ENCODE measurements around the gene PPP1R12B.
"Not testable (repeated sequence)": the region's sequence is repeated elsewhere in the genome, so short reads cannot be mapped to it uniquely, and the experiment has no call there.

The PPP1R12B gene

DNA sequence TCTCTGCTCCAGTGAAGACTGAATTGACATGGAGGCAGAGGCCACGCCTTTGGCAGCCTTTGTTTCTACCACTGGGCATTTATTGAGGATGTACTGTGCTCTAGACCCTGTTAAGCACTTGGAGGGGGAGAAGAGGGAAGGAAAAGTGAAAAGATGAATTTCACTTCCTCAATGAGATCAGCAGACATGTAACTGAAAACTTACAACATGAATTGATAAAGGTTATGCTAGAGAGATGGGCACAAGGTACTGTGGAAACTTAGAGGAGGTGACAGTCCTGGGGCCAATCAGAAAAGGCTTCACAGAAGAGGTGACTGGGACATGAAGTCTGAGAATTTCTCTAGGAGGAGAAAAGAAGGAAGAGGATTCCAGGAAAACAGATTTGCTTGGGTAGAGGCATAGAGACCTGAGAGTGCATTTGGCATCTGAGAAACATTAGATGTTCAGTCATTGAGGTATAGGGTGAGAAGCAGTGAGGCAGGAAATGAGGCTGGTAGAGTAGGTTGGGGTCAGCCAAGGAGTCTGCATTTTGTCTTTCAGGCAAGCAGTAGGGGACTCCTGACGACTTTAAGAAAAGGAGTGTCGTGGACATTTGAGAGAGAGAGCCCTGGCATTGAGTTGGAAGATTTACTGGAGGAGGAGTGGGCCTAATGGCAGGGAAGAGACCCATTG lies 248.7 kb downstream of the PPP1R12B start:
- H3K27ac ChIP-seq (ENCODE audit: low read depth, low read length): no peak overlapping the region
- no peaks in the 10 kb centered on the region for H3K27me3 ChIP-seq (ENCODE audit: control insufficient read depth in 1 of 2, insufficient read depth in 2 of 2, low read length in 2 of 2)
- no peaks in the 10 kb centered on the region for H3K4me1 ChIP-seq (ENCODE audit: control insufficient read depth in 1 of 2, insufficient read depth in 2 of 2, low read length in 2 of 2)
- H3K4me3 ChIP-seq (ENCODE audit: low read depth in 1 of 2, low read length in 2 of 2): no peak overlapping the region
- H3K9me3 ChIP-seq (ENCODE audit: control insufficient read depth in 1 of 2, low read length in 2 of 2): no peaks in the 10 kb centered on the region
- no peak overlapping the region for H3K9ac ChIP-seq (ENCODE audit: low read depth in 1 of 2, low read length in 2 of 2)
- H3K36me3 ChIP-seq (ENCODE audit: control insufficient read depth in 1 of 2, insufficient read depth in 2 of 2, low read length in 2 of 2): peaks cover 9% of the 10 kb centered on the region in 2 donors

DNA sequence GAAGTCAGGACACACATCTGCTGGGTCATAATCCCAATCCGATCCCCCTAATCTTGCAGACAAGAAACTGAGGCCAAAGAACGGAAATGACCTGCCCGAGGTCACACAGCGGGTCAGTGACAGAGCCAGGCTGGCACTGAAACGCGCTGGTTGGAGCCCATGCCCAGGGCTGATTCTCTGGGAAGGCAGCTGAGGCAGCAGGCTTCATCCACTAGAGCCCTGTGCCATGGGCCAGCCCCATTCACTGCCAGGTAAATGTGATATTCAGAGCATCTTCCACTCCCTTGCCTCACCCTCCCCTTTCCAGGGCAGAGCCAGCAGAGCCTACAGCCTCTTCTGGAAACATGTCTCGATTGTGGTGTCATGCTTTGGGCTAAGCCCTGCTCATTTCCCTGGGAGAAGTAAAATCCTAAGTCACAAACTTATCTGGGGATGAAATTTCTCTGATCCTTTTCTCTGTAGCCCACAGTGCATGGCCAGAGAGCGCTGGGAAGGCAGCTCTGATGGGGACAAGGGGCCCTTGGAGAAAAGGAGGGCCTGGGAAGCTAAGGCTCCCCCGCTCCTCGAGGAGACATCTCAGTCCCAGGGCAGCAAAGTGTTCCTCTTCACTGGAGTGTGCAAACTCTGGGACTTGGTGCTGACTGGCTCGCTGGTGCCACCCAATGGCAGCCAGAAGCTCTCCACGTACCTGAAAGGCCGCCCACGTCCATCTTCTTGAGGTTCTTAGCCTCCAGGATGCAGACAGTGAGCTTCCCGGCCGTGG lies 251.4 kb downstream of the PPP1R12B start:
- Histone ChIP-seq H3K4me3 (ENCODE audit: low read depth in 1 of 2, low read length in 2 of 2) (no peak overlapping the region), H3K27ac (ENCODE audit: low read depth, low read length) (no peak overlapping the region), H3K36me3 (ENCODE audit: control insufficient read depth in 1 of 2, insufficient read depth in 2 of 2, low read length in 2 of 2) (peaks cover 0 to 3% of the 10 kb centered on the region in 2 donors), H3K9ac (ENCODE audit: low read depth in 1 of 2, low read length in 2 of 2) (no peak overlapping the region), H3K9me3 (ENCODE audit: control insufficient read depth in 1 of 2, low read length in 2 of 2) (no peaks in the 10 kb centered on the region), H3K4me1 (ENCODE audit: control insufficient read depth in 1 of 2, insufficient read depth in 2 of 2, low read length in 2 of 2) (no peaks in the 10 kb centered on the region), H3K27me3 (ENCODE audit: control insufficient read depth in 1 of 2, insufficient read depth in 2 of 2, low read length in 2 of 2) (no peaks in the 10 kb centered on the region)

GRCh38 chr1:202600432-202601041 lies 252.0 kb downstream of the PPP1R12B start:
- Histone ChIP-seq H3K9ac (ENCODE audit: low read depth in 1 of 2, low read length in 2 of 2) (no peak overlapping the region), H3K4me1 (ENCODE audit: control insufficient read depth in 1 of 2, insufficient read depth in 2 of 2, low read length in 2 of 2) (no peaks in the 10 kb centered on the region), H3K9me3 (ENCODE audit: control insufficient read depth in 1 of 2, low read length in 2 of 2) (no peaks in the 10 kb centered on the region), H3K27me3 (ENCODE audit: control insufficient read depth in 1 of 2, insufficient read depth in 2 of 2, low read length in 2 of 2) (no peaks in the 10 kb centered on the region), H3K4me3 (ENCODE audit: low read depth in 1 of 2, low read length in 2 of 2) (no peak overlapping the region), H3K27ac (ENCODE audit: low read depth, low read length) (no peak overlapping the region), H3K36me3 (ENCODE audit: control insufficient read depth in 1 of 2, insufficient read depth in 2 of 2, low read length in 2 of 2) (peaks cover 0 to 3% of the 10 kb centered on the region in 2 donors)

DNA sequence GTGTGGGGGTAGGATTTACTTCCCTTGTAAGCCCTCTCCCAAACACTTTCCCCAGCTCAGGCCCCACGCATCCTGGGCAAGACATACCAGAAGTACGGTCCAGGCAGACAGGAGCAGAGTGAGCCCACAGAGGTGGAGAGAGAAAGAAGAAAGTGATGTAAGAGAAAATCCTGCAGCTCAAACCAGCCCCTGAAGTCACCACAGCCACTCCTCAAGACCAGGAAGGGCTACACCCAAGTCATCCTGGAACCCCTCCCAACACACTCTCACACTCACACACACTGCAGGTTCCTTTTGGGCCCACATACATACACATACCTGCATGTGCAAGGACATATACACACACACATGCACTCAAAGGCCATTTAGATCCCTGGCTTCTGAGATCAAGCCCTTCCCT lies 254.9 kb downstream of the PPP1R12B start:
- no peaks in the 10 kb centered on the region for H3K27me3 ChIP-seq (ENCODE audit: control insufficient read depth in 1 of 2, insufficient read depth in 2 of 2, low read length in 2 of 2)
- H3K4me1 ChIP-seq (ENCODE audit: control insufficient read depth in 1 of 2, insufficient read depth in 2 of 2, low read length in 2 of 2): no peaks in the 10 kb centered on the region
- H3K36me3 ChIP-seq (ENCODE audit: control insufficient read depth in 1 of 2, insufficient read depth in 2 of 2, low read length in 2 of 2): peaks cover 0 to 3% of the 10 kb centered on the region in 2 donors
- no peak overlapping the region for H3K27ac ChIP-seq (ENCODE audit: low read depth, low read length)
- H3K9ac ChIP-seq (ENCODE audit: low read depth in 1 of 2, low read length in 2 of 2): no peak overlapping the region
- H3K4me3 ChIP-seq (ENCODE audit: low read depth in 1 of 2, low read length in 2 of 2): no peak overlapping the region
- no peaks in the 10 kb centered on the region for H3K9me3 ChIP-seq (ENCODE audit: control insufficient read depth in 1 of 2, low read length in 2 of 2)

- Histone ChIP-seq H3K9me3 (ENCODE audit: control insufficient read depth in 1 of 2, low read length in 2 of 2) (no peaks in the 10 kb centered on the region), H3K4me1 (ENCODE audit: control insufficient read depth in 1 of 2, insufficient read depth in 2 of 2, low read length in 2 of 2) (no peaks in the 10 kb centered on the region), H3K27ac (ENCODE audit: low read depth, low read length) (no peak overlapping the region), H3K4me3 (ENCODE audit: low read depth in 1 of 2, low read length in 2 of 2) (no peak overlapping the region), H3K36me3 (ENCODE audit: control insufficient read depth in 1 of 2, insufficient read depth in 2 of 2, low read length in 2 of 2) (peaks cover 0 to 3% of the 10 kb centered on the region in 2 donors), H3K27me3 (ENCODE audit: control insufficient read depth in 1 of 2, insufficient read depth in 2 of 2, low read length in 2 of 2) (no peaks in the 10 kb centered on the region), H3K9ac (ENCODE audit: low read depth in 1 of 2, low read length in 2 of 2) (no peak overlapping the region)
Measured at GRCh38 chr1:202605515-202605914, 257.0 kb downstream of the PPP1R12B start.

- H3K4me1 ChIP-seq (ENCODE audit: control insufficient read depth in 1 of 2, insufficient read depth in 2 of 2, low read length in 2 of 2): peaks cover 6 to 17% of the 10 kb centered on the region in 2 donors
- H3K36me3 ChIP-seq (ENCODE audit: control insufficient read depth in 1 of 2, insufficient read depth in 2 of 2, low read length in 2 of 2); H3K27ac ChIP-seq (ENCODE audit: low read depth, low read length); H3K9ac ChIP-seq (ENCODE audit: low read depth in 1 of 2, low read length in 2 of 2); H3K9me3 ChIP-seq (ENCODE audit: control insufficient read depth in 1 of 2, low read length in 2 of 2); H3K4me3 ChIP-seq (ENCODE audit: low read depth in 1 of 2, low read length in 2 of 2); H3K27me3 ChIP-seq (ENCODE audit: control insufficient read depth in 1 of 2, insufficient read depth in 2 of 2, low read length in 2 of 2): not testable (repeated sequence)
Measured at GRCh38 chr1:202612036-202612435, 263.5 kb downstream of the PPP1R12B start.

DNA sequence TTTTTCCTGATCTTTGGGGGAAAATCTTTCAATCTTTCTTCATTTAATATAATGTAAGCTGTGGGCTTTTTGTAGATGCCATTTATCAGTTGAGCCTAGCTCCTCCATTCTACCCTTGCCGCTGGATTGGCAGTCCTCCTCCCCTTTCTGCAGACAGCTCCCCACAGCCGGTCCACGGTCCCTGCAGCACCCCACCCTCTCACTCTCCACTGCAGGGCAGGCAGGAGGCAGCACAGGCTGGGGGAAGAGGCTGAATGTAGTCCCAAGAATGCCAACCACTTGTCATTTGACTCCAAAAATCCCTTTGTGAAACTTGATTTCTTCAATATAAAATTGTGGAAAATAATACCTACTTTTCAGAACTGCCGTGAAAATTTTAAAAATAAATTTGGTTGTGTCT lies 265.1 kb downstream of the PPP1R12B start:
- Histone ChIP-seq H3K36me3 (ENCODE audit: control insufficient read depth in 1 of 2, insufficient read depth in 2 of 2, low read length in 2 of 2) (no peaks in the 10 kb centered on the region), H3K9ac (ENCODE audit: low read depth in 1 of 2, low read length in 2 of 2) (no peak overlapping the region), H3K27ac (ENCODE audit: low read depth, low read length) (no peak overlapping the region), H3K4me3 (ENCODE audit: low read depth in 1 of 2, low read length in 2 of 2) (no peak overlapping the region), H3K4me1 (ENCODE audit: control insufficient read depth in 1 of 2, insufficient read depth in 2 of 2, low read length in 2 of 2) (peaks cover 6 to 21% of the 10 kb centered on the region in 2 donors), H3K9me3 (ENCODE audit: control insufficient read depth in 1 of 2, low read length in 2 of 2) (no peaks in the 10 kb centered on the region), H3K27me3 (ENCODE audit: control insufficient read depth in 1 of 2, insufficient read depth in 2 of 2, low read length in 2 of 2) (no peaks in the 10 kb centered on the region)

- H3K9me3 ChIP-seq (ENCODE audit: control insufficient read depth in 1 of 2, low read length in 2 of 2); H3K9ac ChIP-seq (ENCODE audit: low read depth in 1 of 2, low read length in 2 of 2); H3K4me3 ChIP-seq (ENCODE audit: low read depth in 1 of 2, low read length in 2 of 2); H3K27ac ChIP-seq (ENCODE audit: low read depth, low read length); H3K36me3 ChIP-seq (ENCODE audit: control insufficient read depth in 1 of 2, insufficient read depth in 2 of 2, low read length in 2 of 2); H3K27me3 ChIP-seq (ENCODE audit: control insufficient read depth in 1 of 2, insufficient read depth in 2 of 2, low read length in 2 of 2): not testable (repeated sequence)
- H3K4me1 ChIP-seq (ENCODE audit: control insufficient read depth in 1 of 2, insufficient read depth in 2 of 2, low read length in 2 of 2): peaks cover 6 to 22% of the 10 kb centered on the region in 2 donors
Measured at GRCh38 chr1:202614363-202615207, 266.1 kb downstream of the PPP1R12B start.

- H3K9ac ChIP-seq (ENCODE audit: low read depth in 1 of 2, low read length in 2 of 2); H3K36me3 ChIP-seq (ENCODE audit: control insufficient read depth in 1 of 2, insufficient read depth in 2 of 2, low read length in 2 of 2); H3K27ac ChIP-seq (ENCODE audit: low read depth, low read length); H3K27me3 ChIP-seq (ENCODE audit: control insufficient read depth in 1 of 2, insufficient read depth in 2 of 2, low read length in 2 of 2); H3K9me3 ChIP-seq (ENCODE audit: control insufficient read depth in 1 of 2, low read length in 2 of 2); H3K4me3 ChIP-seq (ENCODE audit: low read depth in 1 of 2, low read length in 2 of 2): not testable (repeated sequence)
- peaks cover 6 to 22% of the 10 kb centered on the region in 2 donors for H3K4me1 ChIP-seq (ENCODE audit: control insufficient read depth in 1 of 2, insufficient read depth in 2 of 2, low read length in 2 of 2)
Measured at GRCh38 chr1:202615208-202615500, 266.7 kb downstream of the PPP1R12B start.

Data from duodenal mucosa (tissue), 2 donors.